Psoas muscle (tissue), 8 donors: ENCODE measurements around the gene RFC3. TPM values are rescaled to one million over a fixed set of nuclear protein-coding genes. Genes with fewer than 3 reads are reported as not detected.

Experiments used
- ATAC-seq, 4 donors: fragments of 200-7000 bp; cut with Tn5 transposase; one replicate each; pipeline ENCODE4 v1.9.1; 2020; ENCODE audit warnings: moderate library complexity in 3 of 4, mild to moderate bottlenecking in 2 of 4
- DNase-seq, 2 donors: peaks; one replicate each; pipeline ENCODE4 v3.0.0-alpha.2; 2020
- H3K27ac ChIP-seq: fragments of 200-600 bp; one replicate; pipeline ENCODE4 v1.8.0; 2022
- H3K27me3 ChIP-seq, 3 donors: fragments of 200-600 bp in 1 of 3; one replicate each; pipeline versions ENCODE4 v1.6.1 to v1.8.0; 2013 to 2022; ENCODE audit warnings: low read length in 2 of 3, mild to moderate bottlenecking in 2 of 3, moderate library complexity in 1 of 3; ENCODE audit not compliant: insufficient read depth in 3 of 3
- H3K36me3 ChIP-seq, 2 donors: fragments of 200-600 bp in 1 of 2; one replicate each; pipeline versions ENCODE4 v1.6.1 to v1.8.0; 2013 to 2022; ENCODE audit warnings: low read depth in 1 of 2, mild to moderate bottlenecking in 1 of 2, moderate library complexity in 1 of 2; ENCODE audit not compliant: insufficient read depth in 1 of 2
- H3K4me1 ChIP-seq: fragments of 200-600 bp; one replicate; pipeline ENCODE4 v1.8.0; 2022
- H3K4me3 ChIP-seq: fragments of 200-600 bp; one replicate; pipeline ENCODE4 v1.8.0; 2022; ENCODE audit warnings: mild to moderate bottlenecking
- H3K9me3 ChIP-seq: fragments of 200-600 bp; one replicate; pipeline ENCODE4 v1.8.0; 2022
- CTCF ChIP-seq: fragments of 200-600 bp; IDR thresholded peaks from one replicate; pipeline ENCODE4 v1.8.0; 2022; ENCODE audit warnings: antibody characterized with exemption
- WGBS, 3 donors: extraction: QIAGEN DNeasy Blood & Tissue Kit; methylation state at CpG; one replicate each; pipeline versions ENCODE4 v1.1.6 to v1.1.7; 2013; 5-methylcytosine and 5-hydroxymethylcytosine counted together
- intact Hi-C, 2 donors: fragments of 100-400 bp; cut with DNase I; formaldehyde crosslinking; loops; one replicate each; pipeline versions ENCODE4 v1.11.0 to v1.14.2; 2022
- polyA plus RNA-seq, 3 donors: library from polyadenylated mRNA; stranded (reverse); fragments of 200-250 nt; gene quantifications; one replicate each; pipeline ENCODE4 v1.2.3, GENCODE V29; 2013
- total RNA-seq, 4 donors: library from RNA; stranded (reverse); fragmentation: NEBNext Ultra II Directional in 2 of 4; extraction: Animal tissue kit (Norgen Biotek cat#: 25700) in 2 of 4; gene quantifications; one replicate each; pipeline versions ENCODE4 v1.2.1 to v1.2.4, GENCODE V29; 2021 to 2023
- donor health status: healthy with polysubstance abuse.
- donor health status: DM: no; HTN: no; CAD: no; lungs with moderate emphysema.
- donor health status: Bipolar disorder and iron deficiency.
- donor health status: healthy.
- donor health status: DM: yes; HTN: yes; CAD: no.
- donor health status: DM: no; HTN: no; CAD: no.
- donor health status: DM: no; HTN: no; CAD: no.
- donor health status: DM: yes; HTN: yes; CAD: no.

Gene RFC3
- total and polyA plus RNA-seq, 7 donors = 1.6 to 3.8 (median 2.7) TPM

- Histone ChIP-seq H3K4me3 (no peak overlapping the region), H3K36me3 (no peaks in the 10 kb centered on the region), H3K4me1 (peaks cover 4% of the 10 kb centered on the region), H3K27ac (no peak overlapping the region), H3K9me3 (no peaks in the 10 kb centered on the region), H3K27me3 (no peaks in the 10 kb centered on the region)
- no peak for TF ChIP-seq CTCF
- ATAC-seq = no peak
- no peak for DNase-seq
- intact Hi-C loops = no loop called here
- WGBS, 3 donors = 93 to 96% (median 96%) methylated on average over 3 of the region's 3 CpGs
These were observed 49.5 kb downstream of the RFC3 start for GRCh38 chr13:33867472-33867871.

GRCh38 chr13:33868343-33868994, 50.5 kb downstream of the RFC3 start:
- Histone ChIP-seq H3K36me3 (no peaks in the 10 kb centered on the region), H3K27me3 (no peaks in the 10 kb centered on the region), H3K27ac (no peak overlapping the region), H3K4me1 (peaks cover 4% of the 10 kb centered on the region), H3K4me3 (no peak overlapping the region), H3K9me3 (no peaks in the 10 kb centered on the region)
- DNase-seq = no peak
- intact Hi-C loops = no loop called here
- no peak for TF ChIP-seq CTCF
- ATAC-seq = no peak
- WGBS, 3 donors = 98 to 99% (median 99%) methylated on average over 3 of the region's 3 CpGs

GRCh38 chr13:33869005-33869404, 51.1 kb downstream of the RFC3 start:
- H3K9me3 ChIP-seq = no peaks in the 10 kb centered on the region
- H3K36me3 ChIP-seq = no peaks in the 10 kb centered on the region
- intact Hi-C loops = no loop called here

GRCh38 chr13:33870046-33870668, 52.2 kb downstream of the RFC3 start:
- Histone ChIP-seq H3K4me3 (no peak overlapping the region), H3K9me3 (no peaks in the 10 kb centered on the region), H3K27ac (no peak overlapping the region), H3K4me1 (peaks cover 4% of the 10 kb centered on the region), H3K36me3 (no peaks in the 10 kb centered on the region), H3K27me3 (no peaks in the 10 kb centered on the region)
- no peak for ATAC-seq
- no peak for TF ChIP-seq CTCF
- WGBS, 3 donors = 88 to 92% (median 89%) methylated on average over 2 of the region's 2 CpGs
- no peak for DNase-seq
- intact Hi-C loops = no loop called here

More at GRCh38 chr13:33869005-33869404, 51.1 kb downstream of the RFC3 start:
- Histone ChIP-seq H3K27ac (no peak overlapping the region), H3K4me1 (peaks cover 4% of the 10 kb centered on the region), H3K27me3 (no peaks in the 10 kb centered on the region), H3K4me3 (no peak overlapping the region)
- DNase-seq (no peak), ATAC-seq (no peak)
- no peak for TF ChIP-seq CTCF
